Adipose tissue (tissue), 3 donors: ENCODE measurements around the gene GPR85. TPM values are rescaled to one million over a fixed set of nuclear protein-coding genes. Genes with fewer than 3 reads are reported as not detected.

Experiments
- polyA plus RNA-seq, 3 donors: library from polyadenylated mRNA; stranded (reverse); fragments of 200-250 nt; gene quantifications; one replicate each; pipeline ENCODE4 v1.2.3, GENCODE V29; 2013
- donor health status: healthy with polysubstance abuse.
- donor health status: Bipolar disorder and iron deficiency.
- donor health status: healthy.

GPR85 gene
- polyA plus RNA-seq, 3 donors, result 0.15 to 1.3 (median 0.49) TPM

Other genes with a start within 250 kb of the GPR85 start
- gene SMIM30, start 31.7 kb upstream of the GPR85 start, polyA plus RNA-seq, result 10 to 100 TPM; 21.0 to 86.1 (median 31.8) TPM